HG02884 (cell line): ENCODE measurements around the gene FUT3.

Experiments
- ATAC-seq: cut with Tn5 transposase; IDR thresholded peaks from one replicate; pipeline ENCODE4 v1.9.1; 2021; ENCODE audit warnings: mild to moderate bottlenecking, moderate library complexity; ENCODE audit not compliant: unreplicated experiment

Gene FUT3

GRCh38 chr19:5803752-5804515, 47.3 kb downstream of the FUT3 start:
- no peak for ATAC-seq

GRCh38 chr19:5803441-5803751, 47.9 kb downstream of the FUT3 start:
- ATAC-seq, result no peak

- no peak for ATAC-seq
These were observed 49.2 kb downstream of the FUT3 start for GRCh38 chr19:5801796-5802619.

- no peak for ATAC-seq
These were observed 50.6 kb downstream of the FUT3 start for GRCh38 chr19:5800361-5801270.

GRCh38 chr19:5799247-5800241, 51.7 kb downstream of the FUT3 start:
- ATAC-seq, result no peak

- no peak for ATAC-seq
These were observed 53.0 kb downstream of the FUT3 start for GRCh38 chr19:5798244-5798643.

GRCh38 chr19:5795382-5795919, 55.8 kb downstream of the FUT3 start:
- no peak for ATAC-seq

- no peak for ATAC-seq
These were observed 58.1 kb downstream of the FUT3 start for GRCh38 chr19:5793188-5793587.
